SK-N-SH (cell line): ENCODE data around the gene BRI3.

Source experiments
- ELF1 ChIP-seq: IDR thresholded peaks from 2 replicates; pipeline ENCODE4 v1.4.0; 2012
- EP300 ChIP-seq, 2 experiments: IDR thresholded peaks; 2 replicates each; pipeline versions ENCODE4 v1.4.0 to v1.6.1; 2012; ENCODE audit warnings: borderline replicate concordance in 1 of 2, low read depth in 1 of 2, low read length in 1 of 2
- MXI1 ChIP-seq: IDR thresholded peaks from 2 replicates; pipeline ENCODE4 v1.6.1; 2012; ENCODE audit warnings: mild to moderate bottlenecking, low read depth, low read length, improper control_type of control experiment
- RCOR1 ChIP-seq: fragments of 150-350 bp; IDR thresholded peaks from 2 replicates; pipeline ENCODE4 v1.6.1; 2017; ENCODE audit warnings: antibody characterized with exemption, low read length
- SMC3 ChIP-seq: IDR thresholded peaks from 2 replicates; pipeline ENCODE4 v1.6.1; 2012; ENCODE audit warnings: low read depth, low read length, improper control_type of control experiment
- TAF1 ChIP-seq: IDR thresholded peaks from 2 replicates; pipeline ENCODE4 v1.6.1; 2012; ENCODE audit warnings: low read depth, mild to moderate bottlenecking, low read length, moderate library complexity, borderline replicate concordance
- TF ChIP-seq, protein P1 (sequence below): fragments of 200-600 bp; sonication (generic); IDR thresholded peaks from 2 replicates; pipeline ENCODE4 v1.6.1; 2017; ENCODE audit warnings: antibody characterized with exemption, mild to moderate bottlenecking, moderate library complexity
- TF ChIP-seq, protein P2 (sequence below): fragments of 150-350 bp; IDR thresholded peaks from 2 replicates; pipeline ENCODE4 v1.6.1; 2017; ENCODE audit warnings: antibody characterized with exemption, low read length, low read depth, borderline replicate concordance
- TF ChIP-seq, protein P3 (sequence below): IDR thresholded peaks from 2 replicates; pipeline ENCODE4 v1.6.1; 2012; ENCODE audit warnings: mild to moderate bottlenecking, low read depth, low read length, moderate library complexity

DNA sequence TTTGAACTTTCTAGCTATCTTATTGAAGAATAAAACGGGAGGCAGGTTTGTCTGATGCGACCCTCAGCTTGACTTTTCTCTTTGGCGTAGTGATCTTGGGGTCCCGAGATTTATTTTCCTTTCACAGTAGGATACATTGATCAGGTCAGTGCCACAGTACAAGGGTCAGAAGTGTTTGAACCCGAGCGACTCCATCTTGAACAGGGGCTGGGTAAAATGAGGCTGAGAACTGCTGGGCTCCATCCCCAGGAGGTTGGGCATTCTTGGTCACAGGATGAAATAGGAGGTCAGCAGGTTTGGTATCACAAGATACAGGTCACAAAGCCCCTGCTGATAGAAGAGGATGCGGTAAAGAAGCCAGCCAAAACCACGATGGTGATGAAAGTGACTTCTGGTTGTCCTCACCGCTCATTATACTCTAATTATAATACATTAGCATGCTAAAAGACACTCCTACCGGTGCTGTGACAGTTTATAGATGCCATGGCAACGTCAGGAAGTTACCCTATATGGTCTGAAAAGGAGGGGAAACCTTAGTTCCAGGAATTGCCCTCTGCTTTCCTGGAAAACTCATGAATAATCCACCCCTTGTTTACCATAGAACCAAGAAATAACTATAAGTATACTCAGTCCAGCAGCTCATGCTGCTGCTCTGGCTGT is 26.4 kb upstream of the BRI3 start:
- TF ChIP-seq MXI1 (no peak), RCOR1 (no peak), SMC3 (no peak), ELF1 (no peak), EP300 (IDR thresholded peaks at IDR 0.05; ENCODE audit: borderline replicate concordance in 1 of 2, low read depth in 1 of 2, low read length in 1 of 2) (no peak), TAF1 (no peak)
- TF ChIP-seq, protein P1, sequence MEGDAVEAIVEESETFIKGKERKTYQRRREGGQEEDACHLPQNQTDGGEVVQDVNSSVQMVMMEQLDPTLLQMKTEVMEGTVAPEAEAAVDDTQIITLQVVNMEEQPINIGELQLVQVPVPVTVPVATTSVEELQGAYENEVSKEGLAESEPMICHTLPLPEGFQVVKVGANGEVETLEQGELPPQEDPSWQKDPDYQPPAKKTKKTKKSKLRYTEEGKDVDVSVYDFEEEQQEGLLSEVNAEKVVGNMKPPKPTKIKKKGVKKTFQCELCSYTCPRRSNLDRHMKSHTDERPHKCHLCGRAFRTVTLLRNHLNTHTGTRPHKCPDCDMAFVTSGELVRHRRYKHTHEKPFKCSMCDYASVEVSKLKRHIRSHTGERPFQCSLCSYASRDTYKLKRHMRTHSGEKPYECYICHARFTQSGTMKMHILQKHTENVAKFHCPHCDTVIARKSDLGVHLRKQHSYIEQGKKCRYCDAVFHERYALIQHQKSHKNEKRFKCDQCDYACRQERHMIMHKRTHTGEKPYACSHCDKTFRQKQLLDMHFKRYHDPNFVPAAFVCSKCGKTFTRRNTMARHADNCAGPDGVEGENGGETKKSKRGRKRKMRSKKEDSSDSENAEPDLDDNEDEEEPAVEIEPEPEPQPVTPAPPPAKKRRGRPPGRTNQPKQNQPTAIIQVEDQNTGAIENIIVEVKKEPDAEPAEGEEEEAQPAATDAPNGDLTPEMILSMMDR, result no peak
- TF ChIP-seq, protein P2, sequence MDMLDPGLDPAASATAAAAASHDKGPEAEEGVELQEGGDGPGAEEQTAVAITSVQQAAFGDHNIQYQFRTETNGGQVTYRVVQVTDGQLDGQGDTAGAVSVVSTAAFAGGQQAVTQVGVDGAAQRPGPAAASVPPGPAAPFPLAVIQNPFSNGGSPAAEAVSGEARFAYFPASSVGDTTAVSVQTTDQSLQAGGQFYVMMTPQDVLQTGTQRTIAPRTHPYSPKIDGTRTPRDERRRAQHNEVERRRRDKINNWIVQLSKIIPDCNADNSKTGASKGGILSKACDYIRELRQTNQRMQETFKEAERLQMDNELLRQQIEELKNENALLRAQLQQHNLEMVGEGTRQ, result no peak
- TF ChIP-seq, protein P3, sequence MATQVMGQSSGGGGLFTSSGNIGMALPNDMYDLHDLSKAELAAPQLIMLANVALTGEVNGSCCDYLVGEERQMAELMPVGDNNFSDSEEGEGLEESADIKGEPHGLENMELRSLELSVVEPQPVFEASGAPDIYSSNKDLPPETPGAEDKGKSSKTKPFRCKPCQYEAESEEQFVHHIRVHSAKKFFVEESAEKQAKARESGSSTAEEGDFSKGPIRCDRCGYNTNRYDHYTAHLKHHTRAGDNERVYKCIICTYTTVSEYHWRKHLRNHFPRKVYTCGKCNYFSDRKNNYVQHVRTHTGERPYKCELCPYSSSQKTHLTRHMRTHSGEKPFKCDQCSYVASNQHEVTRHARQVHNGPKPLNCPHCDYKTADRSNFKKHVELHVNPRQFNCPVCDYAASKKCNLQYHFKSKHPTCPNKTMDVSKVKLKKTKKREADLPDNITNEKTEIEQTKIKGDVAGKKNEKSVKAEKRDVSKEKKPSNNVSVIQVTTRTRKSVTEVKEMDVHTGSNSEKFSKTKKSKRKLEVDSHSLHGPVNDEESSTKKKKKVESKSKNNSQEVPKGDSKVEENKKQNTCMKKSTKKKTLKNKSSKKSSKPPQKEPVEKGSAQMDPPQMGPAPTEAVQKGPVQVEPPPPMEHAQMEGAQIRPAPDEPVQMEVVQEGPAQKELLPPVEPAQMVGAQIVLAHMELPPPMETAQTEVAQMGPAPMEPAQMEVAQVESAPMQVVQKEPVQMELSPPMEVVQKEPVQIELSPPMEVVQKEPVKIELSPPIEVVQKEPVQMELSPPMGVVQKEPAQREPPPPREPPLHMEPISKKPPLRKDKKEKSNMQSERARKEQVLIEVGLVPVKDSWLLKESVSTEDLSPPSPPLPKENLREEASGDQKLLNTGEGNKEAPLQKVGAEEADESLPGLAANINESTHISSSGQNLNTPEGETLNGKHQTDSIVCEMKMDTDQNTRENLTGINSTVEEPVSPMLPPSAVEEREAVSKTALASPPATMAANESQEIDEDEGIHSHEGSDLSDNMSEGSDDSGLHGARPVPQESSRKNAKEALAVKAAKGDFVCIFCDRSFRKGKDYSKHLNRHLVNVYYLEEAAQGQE, result no peak
